ENCODE measurements around the gene MYO7B. TPM values are rescaled to one million over a fixed set of nuclear protein-coding genes. Genes with fewer than 3 reads are reported as not detected.

MYO7B gene
- total RNA-seq, 1 donor from 2014 or later, result 1.7 TPM

DNA sequence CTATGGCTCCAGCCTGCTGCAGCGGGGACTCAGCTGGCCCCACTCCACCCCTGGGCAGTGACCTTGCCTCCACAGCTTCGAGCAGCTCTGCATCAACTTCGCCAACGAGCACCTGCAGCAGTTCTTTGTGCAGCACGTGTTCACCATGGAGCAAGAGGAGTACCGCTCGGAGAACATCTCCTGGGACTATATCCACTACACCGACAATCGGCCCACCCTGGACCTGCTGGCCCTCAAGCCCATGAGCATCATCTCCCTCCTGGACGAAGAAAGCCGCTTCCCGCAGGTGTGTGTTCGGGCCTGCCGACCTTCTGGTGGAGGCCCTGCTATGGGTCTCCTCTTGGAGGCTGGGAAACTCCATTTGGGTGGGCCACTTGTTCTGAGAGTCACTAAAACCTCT, 48.6 kb downstream of the MYO7B start:
- no peak for DNase-seq (ENCODE audit: extremely low spot score, unreplicated experiment)
- H3K4me3 Mint-ChIP-seq, result no peak overlapping the region
- no peaks in the 10 kb centered on the region for H3K9me3 Mint-ChIP-seq
- no peak overlapping the region for H3K27ac Mint-ChIP-seq
- no peaks in the 10 kb centered on the region for H3K36me3 Mint-ChIP-seq
- peaks cover 15% of the 10 kb centered on the region for H3K27me3 Mint-ChIP-seq
- H3K4me1 Mint-ChIP-seq (ENCODE audit: unreplicated experiment), result no peaks in the 10 kb centered on the region
- TF ChIP-seq, protein P1, sequence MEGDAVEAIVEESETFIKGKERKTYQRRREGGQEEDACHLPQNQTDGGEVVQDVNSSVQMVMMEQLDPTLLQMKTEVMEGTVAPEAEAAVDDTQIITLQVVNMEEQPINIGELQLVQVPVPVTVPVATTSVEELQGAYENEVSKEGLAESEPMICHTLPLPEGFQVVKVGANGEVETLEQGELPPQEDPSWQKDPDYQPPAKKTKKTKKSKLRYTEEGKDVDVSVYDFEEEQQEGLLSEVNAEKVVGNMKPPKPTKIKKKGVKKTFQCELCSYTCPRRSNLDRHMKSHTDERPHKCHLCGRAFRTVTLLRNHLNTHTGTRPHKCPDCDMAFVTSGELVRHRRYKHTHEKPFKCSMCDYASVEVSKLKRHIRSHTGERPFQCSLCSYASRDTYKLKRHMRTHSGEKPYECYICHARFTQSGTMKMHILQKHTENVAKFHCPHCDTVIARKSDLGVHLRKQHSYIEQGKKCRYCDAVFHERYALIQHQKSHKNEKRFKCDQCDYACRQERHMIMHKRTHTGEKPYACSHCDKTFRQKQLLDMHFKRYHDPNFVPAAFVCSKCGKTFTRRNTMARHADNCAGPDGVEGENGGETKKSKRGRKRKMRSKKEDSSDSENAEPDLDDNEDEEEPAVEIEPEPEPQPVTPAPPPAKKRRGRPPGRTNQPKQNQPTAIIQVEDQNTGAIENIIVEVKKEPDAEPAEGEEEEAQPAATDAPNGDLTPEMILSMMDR (conservative IDR thresholded peaks at IDR 0.05), result no peak

DNA sequence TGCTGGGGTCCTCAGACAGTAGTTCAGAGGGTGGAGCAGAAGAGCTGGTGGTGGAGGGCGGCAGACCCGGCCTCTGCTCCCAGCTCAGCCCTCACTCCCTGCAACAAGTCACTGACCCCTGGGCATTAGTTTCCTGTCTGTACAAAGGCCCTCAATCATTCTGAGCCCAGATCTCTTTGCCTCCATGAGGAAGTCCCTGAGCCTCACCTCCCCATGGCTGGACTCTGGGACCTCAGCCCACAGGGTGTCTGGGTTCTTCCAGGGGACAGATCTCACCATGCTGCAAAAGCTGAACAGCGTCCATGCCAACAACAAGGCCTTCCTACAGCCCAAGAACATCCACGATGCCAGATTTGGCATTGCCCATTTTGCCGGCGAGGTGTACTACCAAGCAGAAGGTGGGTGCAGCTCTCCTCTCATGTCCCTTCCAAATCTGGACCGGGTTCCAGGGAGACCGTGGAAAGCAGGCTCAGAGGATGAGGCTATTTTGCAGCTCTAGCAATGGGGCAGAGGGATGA, 49.1 kb downstream of the MYO7B start:
- peak; percentile 24 for DNase-seq (ENCODE audit: extremely low spot score, unreplicated experiment)
- TF ChIP-seq, protein P1 (conservative IDR thresholded peaks at IDR 0.05), result no peak
- Mint-ChIP-seq H3K4me1 (ENCODE audit: unreplicated experiment) (no peaks in the 10 kb centered on the region), H3K27ac (no peak overlapping the region), H3K36me3 (no peaks in the 10 kb centered on the region), H3K27me3 (peaks cover 14% of the 10 kb centered on the region), H3K4me3 (no peak overlapping the region), H3K9me3 (no peaks in the 10 kb centered on the region)

DNA sequence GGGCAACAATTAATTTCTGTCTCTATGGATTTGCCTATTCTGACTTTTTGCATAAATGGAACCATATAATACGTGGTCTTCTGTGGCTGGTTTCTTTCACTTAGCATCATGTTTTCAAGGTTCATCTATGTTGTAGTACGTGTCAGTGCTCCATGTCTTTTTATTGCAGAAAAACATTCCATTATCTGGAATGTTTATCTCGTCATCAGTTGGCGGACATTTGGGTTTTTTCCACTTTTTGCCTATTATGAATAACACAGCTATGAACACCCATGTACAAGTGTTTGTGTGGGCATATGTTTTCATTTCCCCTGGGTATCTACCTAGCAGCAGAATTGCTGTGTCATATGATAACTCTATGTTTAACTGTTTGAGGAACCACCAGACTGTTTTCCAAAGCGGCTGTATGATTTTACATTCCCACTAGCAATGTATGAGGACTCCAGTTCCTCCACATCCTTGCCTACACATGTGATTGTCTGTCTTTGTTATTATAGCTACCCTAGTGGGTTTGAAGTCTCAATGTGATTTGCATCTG, 49.9 kb downstream of the MYO7B start:
- DNase-seq (ENCODE audit: extremely low spot score, unreplicated experiment), result no peak
- Mint-ChIP-seq H3K4me1 (ENCODE audit: unreplicated experiment) (no peaks in the 10 kb centered on the region), H3K4me3 (no peak overlapping the region), H3K9me3 (no peaks in the 10 kb centered on the region), H3K27me3 (peaks cover 14% of the 10 kb centered on the region), H3K36me3 (no peaks in the 10 kb centered on the region), H3K27ac (no peak overlapping the region)
- TF ChIP-seq, protein P1 (conservative IDR thresholded peaks at IDR 0.05), result no peak

DNA sequence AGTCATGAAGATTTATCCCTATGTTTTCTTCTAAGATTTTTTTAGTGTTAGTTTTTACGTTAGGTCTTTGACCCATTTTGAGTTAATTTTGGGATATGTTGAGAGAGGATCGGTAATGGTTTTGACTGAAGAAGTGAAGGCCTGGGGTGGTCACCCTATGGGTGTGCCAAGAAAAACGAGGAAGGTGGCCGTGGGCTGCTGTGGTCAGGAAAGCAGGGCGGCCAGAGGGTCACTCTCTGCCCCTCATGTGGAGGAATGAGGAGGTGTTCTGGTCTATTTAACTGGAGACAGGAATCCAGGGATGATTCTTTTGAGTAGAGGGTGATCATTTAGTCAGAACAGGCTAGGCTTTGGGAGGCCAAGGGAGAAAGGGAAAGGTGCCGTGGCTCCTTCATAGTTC, 50.7 kb downstream of the MYO7B start:
- Mint-ChIP-seq H3K9me3 (no peaks in the 10 kb centered on the region), H3K36me3 (no peaks in the 10 kb centered on the region), H3K27me3 (peaks cover 14% of the 10 kb centered on the region), H3K4me1 (ENCODE audit: unreplicated experiment) (no peaks in the 10 kb centered on the region), H3K27ac (no peak overlapping the region), H3K4me3 (no peak overlapping the region)
- TF ChIP-seq, protein P1 (conservative IDR thresholded peaks at IDR 0.05), result no peak
- DNase-seq (ENCODE audit: extremely low spot score, unreplicated experiment), result peak; percentile 49

DNA sequence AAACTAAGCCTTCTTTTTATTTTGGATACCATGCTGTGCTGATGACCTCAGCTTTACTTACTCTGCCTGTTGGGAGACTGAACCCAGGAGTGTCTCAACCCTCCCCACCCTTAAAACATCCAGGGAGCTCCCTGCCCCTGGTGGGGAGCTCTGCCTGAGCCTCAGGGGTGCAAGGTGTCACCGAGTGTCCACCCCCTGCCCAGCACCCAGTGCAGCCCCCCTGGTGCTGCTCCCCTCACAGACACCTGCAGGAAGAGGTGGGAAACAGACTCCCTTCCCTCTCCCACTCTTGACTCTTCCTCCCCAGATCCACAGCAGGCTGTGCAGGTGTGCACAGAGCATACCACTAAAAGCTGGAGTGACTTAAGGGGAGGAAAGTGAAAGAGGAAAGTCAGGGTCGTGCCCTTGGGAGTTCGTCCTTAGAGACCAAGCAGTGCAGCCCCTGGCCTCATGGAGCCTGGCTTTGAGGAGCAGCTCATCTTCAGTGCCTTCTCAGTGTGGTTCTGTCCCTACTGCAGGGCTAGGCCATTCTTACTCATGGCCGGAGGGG, 51.3 kb downstream of the MYO7B start:
- H3K9me3 Mint-ChIP-seq, result no peaks in the 10 kb centered on the region
- TF ChIP-seq, protein P1 (conservative IDR thresholded peaks at IDR 0.05), result no peak
- peaks cover 14% of the 10 kb centered on the region for H3K27me3 Mint-ChIP-seq

More for the DNA sequence above, 51.3 kb downstream of the MYO7B start:
- Mint-ChIP-seq H3K27ac (no peak overlapping the region), H3K4me1 (ENCODE audit: unreplicated experiment) (no peaks in the 10 kb centered on the region), H3K36me3 (no peaks in the 10 kb centered on the region), H3K4me3 (no peak overlapping the region)
- DNase-seq (ENCODE audit: extremely low spot score, unreplicated experiment), result peak; percentile 58
